ENCODE results near the gene SLC38A10.

SLC38A10 gene

DNA sequence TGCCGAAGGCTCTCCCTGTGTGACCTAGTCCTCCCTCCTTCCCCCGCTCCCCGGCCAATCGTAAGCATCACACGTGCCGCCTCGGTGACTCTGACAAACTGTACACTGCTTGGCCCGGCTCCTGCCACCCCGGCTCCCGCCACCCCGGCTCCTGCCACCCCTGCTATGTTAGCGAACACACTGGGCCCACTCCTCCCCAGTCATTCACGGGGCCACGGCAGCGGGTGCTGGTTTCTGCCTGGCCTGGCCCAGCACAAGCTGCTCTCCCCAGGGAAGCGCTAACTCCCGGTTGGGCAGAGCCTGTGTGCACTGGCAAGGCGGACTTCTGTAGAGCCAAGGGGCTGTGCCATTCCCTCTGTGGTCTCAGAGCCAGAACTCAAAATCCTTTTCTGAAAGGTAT is 34.0 kb downstream of the SLC38A10 start:
- no peaks in the 10 kb centered on the region for H3K9me3 ChIP-seq (ENCODE audit: insufficient read depth, low read depth, low read length)
- no peak overlapping the region for H3K27ac ChIP-seq (ENCODE audit: low read length)
- no peak overlapping the region for H3K4me3 ChIP-seq (ENCODE audit: low read length)
- H3K27me3 ChIP-seq (ENCODE audit: insufficient read depth, low read length), result no peaks in the 10 kb centered on the region
- no peak overlapping the region for H3K9ac ChIP-seq (ENCODE audit: low read depth, low read length)
- H3K36me3 ChIP-seq (ENCODE audit: insufficient read depth, low read depth, low read length), result no peaks in the 10 kb centered on the region
- H3K4me1 ChIP-seq (ENCODE audit: insufficient read depth, low read length), result no peaks in the 10 kb centered on the region

DNA sequence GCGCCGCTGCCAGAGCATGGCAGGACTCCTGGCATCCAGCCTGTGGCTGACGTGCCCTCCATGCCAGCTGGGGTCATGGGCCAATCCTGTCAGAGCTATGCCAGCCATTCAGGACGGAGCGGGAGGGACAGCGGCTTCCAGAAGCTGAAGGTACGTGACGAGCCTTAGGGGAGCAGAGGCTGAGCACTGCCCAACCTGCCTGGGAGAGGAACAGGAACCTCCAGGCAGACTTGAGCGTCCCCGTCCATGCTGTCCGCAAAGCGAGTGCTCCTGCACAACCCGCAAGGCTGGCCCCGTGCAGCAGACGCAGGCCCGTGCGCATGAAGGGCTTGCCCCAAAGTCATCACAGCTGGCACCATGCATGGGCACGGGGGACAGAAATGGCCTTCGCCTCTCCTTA is 34.5 kb downstream of the SLC38A10 start:
- Histone ChIP-seq H3K27ac (ENCODE audit: low read length) (no peak overlapping the region), H3K4me1 (ENCODE audit: insufficient read depth, low read length) (no peaks in the 10 kb centered on the region), H3K9ac (ENCODE audit: low read depth, low read length) (no peak overlapping the region), H3K4me3 (ENCODE audit: low read length) (no peak overlapping the region), H3K9me3 (ENCODE audit: insufficient read depth, low read depth, low read length) (no peaks in the 10 kb centered on the region), H3K27me3 (ENCODE audit: insufficient read depth, low read length) (no peaks in the 10 kb centered on the region), H3K36me3 (ENCODE audit: insufficient read depth, low read depth, low read length) (no peaks in the 10 kb centered on the region)

DNA sequence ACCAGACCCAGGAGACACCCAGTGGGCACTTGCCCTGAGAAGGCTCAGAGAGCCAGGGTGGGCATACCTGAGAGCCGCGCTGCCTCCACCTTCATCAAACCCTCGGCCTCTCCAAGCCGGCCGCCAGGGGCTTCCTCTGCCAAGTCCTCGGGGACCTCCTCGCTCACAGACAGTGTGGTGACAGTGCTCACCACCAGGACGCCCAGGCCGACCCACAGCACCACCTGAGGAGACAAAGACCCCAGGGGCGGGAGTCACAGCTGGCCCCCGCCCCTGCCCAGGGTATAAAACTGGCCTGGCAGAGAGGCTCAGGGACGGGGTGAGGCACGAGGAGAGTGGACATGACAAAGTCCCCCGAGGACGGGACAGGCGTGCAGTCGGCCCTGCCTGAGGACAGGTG is 34.9 kb downstream of the SLC38A10 start:
- no peaks in the 10 kb centered on the region for H3K36me3 ChIP-seq (ENCODE audit: insufficient read depth, low read depth, low read length)
- no peak overlapping the region for H3K9ac ChIP-seq (ENCODE audit: low read depth, low read length)
- H3K4me3 ChIP-seq (ENCODE audit: low read length), result no peak overlapping the region
- H3K4me1 ChIP-seq (ENCODE audit: insufficient read depth, low read length), result no peaks in the 10 kb centered on the region
- H3K27me3 ChIP-seq (ENCODE audit: insufficient read depth, low read length), result no peaks in the 10 kb centered on the region
- H3K27ac ChIP-seq (ENCODE audit: low read length), result no peak overlapping the region
- no peaks in the 10 kb centered on the region for H3K9me3 ChIP-seq (ENCODE audit: insufficient read depth, low read depth, low read length)

DNA sequence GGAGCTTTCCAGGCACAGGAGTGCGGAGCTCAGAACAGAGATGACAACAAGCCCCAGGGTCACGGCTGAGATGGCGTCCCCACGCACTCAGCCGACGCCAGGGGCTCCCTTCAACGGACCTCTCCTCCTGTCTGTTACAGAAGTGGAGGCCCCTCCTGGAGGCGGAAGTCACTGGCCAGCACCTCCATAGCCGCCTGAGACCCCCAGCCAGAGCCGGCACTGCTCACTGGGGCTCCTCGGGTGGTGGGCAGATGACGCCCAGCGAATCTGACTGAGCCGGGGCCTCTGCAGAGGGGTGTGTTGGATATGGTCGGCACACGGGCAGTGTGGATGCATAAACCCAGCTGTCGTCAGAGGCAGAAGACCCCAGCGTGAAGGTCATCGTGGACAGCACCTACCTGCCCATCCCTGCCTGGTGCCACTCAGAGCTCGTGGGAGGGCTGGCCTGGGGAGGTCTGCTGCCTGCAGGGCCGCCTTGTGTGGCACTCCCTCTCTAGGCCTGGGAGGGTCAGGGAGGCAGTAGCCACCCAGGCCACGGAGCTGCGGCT is 36.0 kb downstream of the SLC38A10 start:
- no peak overlapping the region for H3K4me3 ChIP-seq (ENCODE audit: low read length)
- no peaks in the 10 kb centered on the region for H3K36me3 ChIP-seq (ENCODE audit: insufficient read depth, low read depth, low read length)
- no peak overlapping the region for H3K27ac ChIP-seq (ENCODE audit: low read length)
- H3K27me3 ChIP-seq (ENCODE audit: insufficient read depth, low read length), result no peaks in the 10 kb centered on the region
- no peaks in the 10 kb centered on the region for H3K4me1 ChIP-seq (ENCODE audit: insufficient read depth, low read length)
- H3K9ac ChIP-seq (ENCODE audit: low read depth, low read length), result no peak overlapping the region
- no peaks in the 10 kb centered on the region for H3K9me3 ChIP-seq (ENCODE audit: insufficient read depth, low read depth, low read length)

DNA sequence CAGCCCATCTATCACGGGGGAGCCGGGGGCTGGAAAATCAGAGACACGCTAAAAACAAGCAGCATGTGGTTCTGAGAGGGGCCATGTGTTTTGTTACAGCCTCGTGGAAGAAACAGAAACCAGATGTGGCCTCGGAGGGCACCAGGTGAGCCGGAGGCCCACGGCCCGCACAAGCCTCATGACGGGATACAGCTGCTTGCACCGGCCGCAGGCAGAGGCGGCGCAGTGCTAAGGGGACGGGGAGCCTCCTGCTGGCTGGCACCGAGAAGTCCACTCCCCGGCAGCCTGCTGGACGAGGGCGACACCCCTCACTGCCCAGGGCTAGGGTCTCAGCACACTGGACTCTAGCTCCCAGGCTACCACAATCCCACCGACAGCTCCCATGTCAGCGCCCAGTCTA is 36.8 kb downstream of the SLC38A10 start:
- H3K4me1 ChIP-seq (ENCODE audit: insufficient read depth, low read length), result no peaks in the 10 kb centered on the region
- H3K36me3 ChIP-seq (ENCODE audit: insufficient read depth, low read depth, low read length), result no peaks in the 10 kb centered on the region
- no peaks in the 10 kb centered on the region for H3K9me3 ChIP-seq (ENCODE audit: insufficient read depth, low read depth, low read length)
- H3K27ac ChIP-seq (ENCODE audit: low read length), result no peak overlapping the region
- no peaks in the 10 kb centered on the region for H3K27me3 ChIP-seq (ENCODE audit: insufficient read depth, low read length)
- H3K4me3 ChIP-seq (ENCODE audit: low read length), result no peak overlapping the region
- H3K9ac ChIP-seq (ENCODE audit: low read depth, low read length), result no peak overlapping the region

DNA sequence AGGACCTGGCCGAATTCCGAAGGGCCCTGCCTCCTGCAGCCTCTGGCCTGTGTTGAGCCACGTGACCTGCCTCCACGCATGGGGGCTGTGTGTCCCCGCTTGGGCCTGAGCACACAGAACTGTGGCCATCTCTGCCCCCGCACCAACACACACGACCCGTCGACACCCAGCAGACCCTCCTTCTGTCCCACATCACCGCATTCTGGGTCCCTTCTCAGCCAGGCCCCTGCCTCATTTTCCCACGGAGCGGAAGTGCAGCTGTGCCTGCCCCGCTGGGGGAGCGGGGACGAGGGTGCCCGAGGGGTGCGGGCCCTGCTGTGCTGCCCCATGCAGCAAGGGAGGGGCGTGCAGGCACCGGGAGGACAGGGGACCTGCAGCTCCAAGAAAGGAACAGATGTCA is 37.6 kb downstream of the SLC38A10 start:
- no peak overlapping the region for H3K9ac ChIP-seq (ENCODE audit: low read depth, low read length)
- no peaks in the 10 kb centered on the region for H3K4me1 ChIP-seq (ENCODE audit: insufficient read depth, low read length)
- no peak overlapping the region for H3K27ac ChIP-seq (ENCODE audit: low read length)
- H3K4me3 ChIP-seq (ENCODE audit: low read length), result no peak overlapping the region
- H3K27me3 ChIP-seq (ENCODE audit: insufficient read depth, low read length), result no peaks in the 10 kb centered on the region
- H3K36me3 ChIP-seq (ENCODE audit: insufficient read depth, low read depth, low read length), result no peaks in the 10 kb centered on the region
- H3K9me3 ChIP-seq (ENCODE audit: insufficient read depth, low read depth, low read length), result no peaks in the 10 kb centered on the region

DNA sequence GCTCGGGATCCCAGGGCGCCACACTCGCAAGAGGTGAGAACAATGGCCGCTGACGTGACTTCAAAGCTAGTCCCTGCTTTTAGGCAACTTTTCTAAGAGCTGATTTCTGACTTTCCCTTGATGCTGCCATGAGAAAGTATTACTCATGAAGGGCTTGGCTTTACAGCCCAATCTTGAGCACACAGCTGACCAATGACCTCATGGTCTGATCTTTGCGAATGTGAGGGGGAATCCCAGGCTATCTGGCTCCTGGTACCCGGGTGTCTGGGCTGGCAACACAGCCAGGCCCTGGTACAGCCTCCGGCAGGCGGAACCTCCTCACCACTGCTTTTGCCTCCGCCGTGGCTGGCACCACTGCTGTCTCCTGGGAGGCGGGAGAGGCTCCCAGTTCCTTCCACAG is 38.5 kb downstream of the SLC38A10 start:
- Histone ChIP-seq H3K4me1 (ENCODE audit: insufficient read depth, low read length) (no peaks in the 10 kb centered on the region), H3K36me3 (ENCODE audit: insufficient read depth, low read depth, low read length) (no peaks in the 10 kb centered on the region), H3K9me3 (ENCODE audit: insufficient read depth, low read depth, low read length) (no peaks in the 10 kb centered on the region), H3K4me3 (ENCODE audit: low read length) (no peak overlapping the region), H3K9ac (ENCODE audit: low read depth, low read length) (no peak overlapping the region), H3K27ac (ENCODE audit: low read length) (no peak overlapping the region), H3K27me3 (ENCODE audit: insufficient read depth, low read length) (no peaks in the 10 kb centered on the region)

DNA sequence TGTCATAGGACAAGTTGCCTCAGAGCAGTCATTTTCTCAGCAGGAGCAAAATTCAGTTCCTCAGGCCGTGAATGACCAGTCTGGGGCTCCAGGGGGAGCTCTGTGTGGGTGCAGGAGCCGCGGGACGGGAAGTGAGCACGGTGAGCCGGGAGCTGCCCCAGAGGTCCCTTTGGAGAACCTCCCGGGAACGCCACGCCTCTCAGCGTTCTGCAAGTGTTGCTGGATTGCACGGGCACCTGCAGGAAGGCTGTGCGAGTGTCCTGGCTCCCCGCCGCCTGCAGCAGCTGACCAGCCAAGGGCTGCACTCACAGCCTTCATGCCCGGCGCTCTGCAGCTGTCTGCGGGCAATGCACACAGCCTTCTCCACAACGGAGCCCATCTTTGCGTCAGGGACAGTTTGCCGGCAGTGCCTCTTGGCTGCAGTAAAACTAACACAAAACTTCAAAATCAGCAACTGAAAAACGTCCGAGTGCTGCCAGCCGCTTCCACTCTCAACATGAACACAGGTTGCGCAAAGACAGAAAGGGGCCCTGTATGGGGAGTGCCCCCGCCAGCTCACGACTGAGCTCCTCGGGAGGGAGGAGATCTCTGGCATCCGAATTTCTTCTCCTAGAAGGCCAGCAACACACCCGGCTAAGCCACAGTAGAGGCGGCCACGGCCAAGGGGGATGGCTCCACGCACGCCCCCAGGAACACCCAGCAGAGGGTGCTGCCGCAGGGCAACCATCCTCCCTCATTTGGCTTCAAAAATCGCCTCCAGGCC is 40.0 kb downstream of the SLC38A10 start:
- Histone ChIP-seq H3K4me1 (ENCODE audit: insufficient read depth, low read length) (no peaks in the 10 kb centered on the region), H3K27me3 (ENCODE audit: insufficient read depth, low read length) (no peaks in the 10 kb centered on the region), H3K9me3 (ENCODE audit: insufficient read depth, low read depth, low read length) (no peaks in the 10 kb centered on the region), H3K9ac (ENCODE audit: low read depth, low read length) (no peak overlapping the region), H3K4me3 (ENCODE audit: low read length) (no peak overlapping the region), H3K27ac (ENCODE audit: low read length) (no peak overlapping the region), H3K36me3 (ENCODE audit: insufficient read depth, low read depth, low read length) (no peaks in the 10 kb centered on the region)

DNA sequence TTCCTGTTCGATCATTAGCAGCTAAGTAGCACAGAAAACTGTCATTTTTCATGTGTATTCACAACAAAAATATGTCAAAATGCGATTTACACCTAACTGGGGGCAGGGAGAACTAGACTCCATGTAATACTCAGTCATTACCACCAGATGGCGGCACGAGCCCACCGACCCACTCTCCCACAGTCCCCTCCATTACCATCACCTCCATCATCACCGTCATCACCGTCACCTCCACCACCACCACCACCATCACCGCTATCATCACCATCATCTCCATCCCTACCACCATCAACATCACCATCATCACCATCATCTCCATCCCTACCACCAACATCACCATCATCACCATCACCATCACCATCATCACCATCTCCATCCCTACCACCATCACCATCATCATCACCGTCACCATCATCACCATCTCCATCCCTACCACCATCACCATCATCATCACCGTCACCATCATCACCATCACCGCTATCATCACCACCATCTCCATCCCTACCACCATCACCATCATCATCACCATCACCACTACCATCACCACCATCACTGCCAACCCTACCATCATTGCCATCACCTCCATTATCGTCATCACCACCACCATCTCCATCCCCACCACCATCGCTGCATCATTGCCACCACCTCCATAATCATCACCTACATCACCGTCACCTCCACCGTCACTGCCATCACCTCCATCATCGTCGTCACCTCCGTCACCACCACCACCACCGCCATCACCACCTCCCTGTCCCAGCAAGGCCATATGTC is 41.6 kb downstream of the SLC38A10 start:
- Histone ChIP-seq H3K9ac (ENCODE audit: low read depth, low read length) (no peak overlapping the region), H3K36me3 (ENCODE audit: insufficient read depth, low read depth, low read length) (no peaks in the 10 kb centered on the region), H3K4me1 (ENCODE audit: insufficient read depth, low read length) (no peaks in the 10 kb centered on the region), H3K4me3 (ENCODE audit: low read length) (no peak overlapping the region), H3K27me3 (ENCODE audit: insufficient read depth, low read length) (no peaks in the 10 kb centered on the region), H3K27ac (ENCODE audit: low read length) (no peak overlapping the region), H3K9me3 (ENCODE audit: insufficient read depth, low read depth, low read length) (no peaks in the 10 kb centered on the region)

DNA sequence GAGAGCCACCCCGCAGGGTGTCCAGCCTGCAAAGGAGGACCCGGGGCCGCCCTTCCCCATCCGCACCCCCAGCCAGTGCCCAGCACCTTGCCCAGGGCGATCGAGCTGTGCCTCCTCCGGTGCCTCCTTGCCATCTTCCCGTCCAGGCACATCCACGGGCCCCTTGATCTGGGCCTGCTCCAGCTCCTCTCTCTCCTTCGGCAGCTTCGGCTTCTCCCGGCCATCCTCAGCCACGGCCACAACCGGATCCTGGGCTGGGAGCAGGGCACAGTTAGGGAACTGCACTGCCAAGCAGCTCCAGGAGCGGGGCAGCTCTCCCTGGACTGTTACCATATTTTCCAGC is 42.1 kb downstream of the SLC38A10 start:
- no peaks in the 10 kb centered on the region for H3K9me3 ChIP-seq (ENCODE audit: insufficient read depth, low read depth, low read length)
- H3K4me3 ChIP-seq (ENCODE audit: low read length), result no peak overlapping the region
- no peaks in the 10 kb centered on the region for H3K36me3 ChIP-seq (ENCODE audit: insufficient read depth, low read depth, low read length)
- no peak overlapping the region for H3K27ac ChIP-seq (ENCODE audit: low read length)
- no peak overlapping the region for H3K9ac ChIP-seq (ENCODE audit: low read depth, low read length)
- H3K4me1 ChIP-seq (ENCODE audit: insufficient read depth, low read length), result no peaks in the 10 kb centered on the region
- no peaks in the 10 kb centered on the region for H3K27me3 ChIP-seq (ENCODE audit: insufficient read depth, low read length)

DNA sequence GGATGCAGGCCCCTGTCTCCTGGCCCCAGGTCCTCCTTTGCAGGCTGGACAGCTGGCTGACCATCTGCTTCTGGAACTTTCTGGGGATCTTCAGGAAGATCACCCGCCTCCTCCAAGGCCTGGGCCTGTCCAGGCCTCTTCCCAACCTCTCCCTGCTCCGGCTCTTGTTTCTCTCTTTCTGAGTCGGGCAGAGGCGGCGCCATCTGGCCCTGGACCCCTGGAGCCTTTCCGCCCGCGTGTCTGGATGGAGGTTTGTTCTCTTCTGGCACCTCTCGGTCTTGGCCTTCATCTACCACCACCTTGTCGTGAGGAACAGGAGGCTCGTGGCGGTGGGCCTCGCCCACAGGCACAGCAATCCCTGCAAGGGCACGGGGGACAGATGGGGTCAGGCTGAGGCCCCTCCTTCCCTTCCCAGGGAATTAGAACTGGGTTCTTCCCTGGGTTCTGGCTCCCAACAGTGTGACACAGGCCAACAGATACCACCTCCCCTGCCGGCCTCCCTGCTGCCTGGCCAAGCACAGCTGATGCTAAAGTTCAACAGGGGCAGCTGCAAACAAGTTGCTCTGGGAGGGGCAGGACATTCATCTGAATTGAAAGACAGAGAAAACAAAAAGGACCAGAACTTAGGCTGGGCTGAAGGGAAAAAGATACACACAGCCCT is 42.7 kb downstream of the SLC38A10 start:
- H3K4me1 ChIP-seq (ENCODE audit: insufficient read depth, low read length), result no peaks in the 10 kb centered on the region
- no peaks in the 10 kb centered on the region for H3K9me3 ChIP-seq (ENCODE audit: insufficient read depth, low read depth, low read length)
- no peaks in the 10 kb centered on the region for H3K27me3 ChIP-seq (ENCODE audit: insufficient read depth, low read length)
- no peak overlapping the region for H3K9ac ChIP-seq (ENCODE audit: low read depth, low read length)
- H3K27ac ChIP-seq (ENCODE audit: low read length), result no peak overlapping the region
- H3K36me3 ChIP-seq (ENCODE audit: insufficient read depth, low read depth, low read length), result no peaks in the 10 kb centered on the region
- no peak overlapping the region for H3K4me3 ChIP-seq (ENCODE audit: low read length)

All from iPS-20b (cell line).